Endothelial cell of umbilical vein (primary cell): Measurements from ENCODE around the gene LRRC73. TPM values are rescaled to one million over a fixed set of nuclear protein-coding genes. Genes with fewer than 3 reads are reported as not detected.

Source experiments
- BruUV-seq: library from RNA; stranded (reverse); fragments of 400-500 nt; replicated peaks from 2 replicates; lab custom pipeline; 2021; lab: Mats Ljungman, UMichigan
- CTCF ChIA-PET: fragments of 300-600, 350-600 bp; sonication (Branson Sonifier 250); formaldehyde crosslinking; loops from one replicate; lab custom pipeline; 2021; ENCODE audit warnings: antibody characterized with exemption, inconsistent platforms; lab: Charles Lee
- POLR2A ChIA-PET: fragments of 300-600, 350-600 bp; sonication (Branson Sonifier 250); formaldehyde crosslinking; loops from one replicate; lab custom pipeline; 2021; ENCODE audit warnings: antibody characterized with exemption, inconsistent platforms; lab: Charles Lee
- DNase-seq: peaks from one replicate; pipeline ENCODE4 v3.0.0-alpha.2; 2011; ENCODE audit warnings: low read depth, low spot score
- FAIRE-seq: peaks from 2 replicates; lab custom pipeline; 2011; peaks lifted over from hg19 to GRCh38; lab: Jason Lieb, UNC
- H2AFZ ChIP-seq: 2 replicates; pipeline ENCODE4 v1.6.0; 2012; ENCODE audit warnings: low read depth, low read length, control low read depth, inconsistent platforms
- H3K27ac ChIP-seq: 2 replicates; pipeline ENCODE4 v1.5.1; 2011; ENCODE audit warnings: low read depth, mild to moderate bottlenecking, control low read depth, low read length, moderate library complexity; ENCODE audit not compliant: insufficient read depth
- H3K27me3 ChIP-seq, 2 experiments: 2 replicates each; pipeline versions ENCODE4 v1.6.0 to v1.6.1; 2011; ENCODE audit warnings: low read length in 2 of 2, mixed read lengths in 1 of 2; ENCODE audit not compliant: control insufficient read depth in 2 of 2, insufficient read depth in 2 of 2
- H3K36me3 ChIP-seq, 2 experiments: 2 replicates in 1 of 2; 3 replicates in 1 of 2; pipeline ENCODE4 v1.5.1; 2011; ENCODE audit warnings: low read length in 2 of 2, mild to moderate bottlenecking in 1 of 2, moderate library complexity in 1 of 2; ENCODE audit not compliant: control insufficient read depth in 2 of 2, insufficient read depth in 2 of 2; ENCODE audit errors: extremely low read depth in 1 of 2
- H3K4me1 ChIP-seq: 3 replicates; pipeline ENCODE4 v1.5.1; 2011; ENCODE audit warnings: mild to moderate bottlenecking, low read length; ENCODE audit not compliant: control insufficient read depth, insufficient read depth; ENCODE audit errors: extremely low read depth
- H3K4me2 ChIP-seq: 2 replicates; pipeline ENCODE4 v1.6.1; 2011; ENCODE audit warnings: low read length, control low read depth, mixed read lengths; ENCODE audit not compliant: insufficient read depth
- H3K4me3 ChIP-seq, 3 experiments: fragments of 200-600 bp in 1 of 3; sonication (generic), shearing (Covaris generic) in 1 of 3; replicated peaks in 1 of 3; 2 replicates each; pipeline ENCODE4 v1.5.1; 2011 to 2016; ENCODE audit warnings: control low read depth in 3 of 3, low read length in 3 of 3, mild to moderate bottlenecking in 2 of 3, inconsistent platforms in 1 of 3, low read depth in 1 of 3, moderate library complexity in 1 of 3; ENCODE audit not compliant: insufficient read depth in 1 of 3
- H3K79me2 ChIP-seq: 2 replicates; pipeline ENCODE4 v1.6.0; 2012; ENCODE audit warnings: low read length, inconsistent platforms; ENCODE audit not compliant: control insufficient read depth, insufficient read depth
- H3K9ac ChIP-seq: replicated peaks from 2 replicates; pipeline ENCODE3; 2011; ENCODE audit warnings: low read length, control low read depth; ENCODE audit not compliant: insufficient read depth; ENCODE audit errors: extremely low read depth
- H3K9me1 ChIP-seq: replicated peaks from 3 replicates; pipeline ENCODE4 v1.6.0; 2011; ENCODE audit warnings: mild to moderate bottlenecking, low read length; ENCODE audit not compliant: control insufficient read depth, insufficient read depth; ENCODE audit errors: extremely low read depth
- H3K9me3 ChIP-seq: replicated peaks from 2 replicates; pipeline ENCODE4 v1.5.1; 2012; ENCODE audit warnings: low read length, inconsistent platforms; ENCODE audit not compliant: control insufficient read depth, insufficient read depth
- H4K20me1 ChIP-seq: replicated peaks from 2 replicates; pipeline ENCODE3; 2011; ENCODE audit warnings: mild to moderate bottlenecking, low read length; ENCODE audit not compliant: control insufficient read depth, insufficient read depth; ENCODE audit errors: extremely low read depth
- CTCF ChIP-seq, 2 donors: IDR thresholded peaks; 1 replicate in 1 of 2; 2 replicates in 1 of 2; pipeline ENCODE4 v1.5.1; 2011; ENCODE audit warnings: low read length in 2 of 2, mild to moderate bottlenecking in 2 of 2, moderate library complexity in 2 of 2, control low read depth in 1 of 2, inconsistent platforms in 1 of 2, low read depth in 1 of 2; ENCODE audit not compliant: insufficient read depth in 1 of 2; ENCODE audit errors: extremely low read depth in 1 of 2
- EZH2 ChIP-seq: IDR thresholded peaks from 2 replicates; pipeline ENCODE4 v1.6.1; 2012; ENCODE audit warnings: borderline replicate concordance, low read depth, mild to moderate bottlenecking, moderate library complexity, low read length, inconsistent platforms; ENCODE audit not compliant: severe bottlenecking
- FOS ChIP-seq: IDR thresholded peaks from 2 replicates; pipeline ENCODE4 v1.6.1; 2011; ENCODE audit warnings: mild to moderate bottlenecking, low read length, moderate library complexity, borderline replicate concordance; ENCODE audit not compliant: insufficient read depth
- GATA2 ChIP-seq: IDR thresholded peaks from 2 replicates; pipeline ENCODE4 v1.7.0; 2011; ENCODE audit warnings: low read depth, mild to moderate bottlenecking, moderate library complexity, mixed read lengths, low read length; ENCODE audit not compliant: insufficient read length, insufficient read depth
- MYC ChIP-seq: IDR thresholded peaks from one replicate; pipeline ENCODE4 v1.6.1; 2011; ENCODE audit warnings: mild to moderate bottlenecking, low read depth, low read length
- POLR2AphosphoS5 ChIP-seq: IDR thresholded peaks from 2 replicates; pipeline ENCODE4 v1.6.1; 2012; ENCODE audit warnings: low read depth, mild to moderate bottlenecking, control low read depth, low read length, moderate library complexity; ENCODE audit not compliant: insufficient read depth
- dilution Hi-C: fragments of 300-500 bp; cut with MboI; formaldehyde crosslinking; loops from one replicate; pipeline ENCODE4 v1.15.0; 2019; ENCODE audit warnings: low sequenced_read_pairs; ENCODE audit not compliant: extremely low pct_ligation_motif_present
- intact Hi-C: fragments of 100-400 bp; cut with micrococcal nuclease; formaldehyde crosslinking; loops from one replicate; pipeline ENCODE4 v1.10.0; 2022
- polyA plus RNA-seq, 4 experiments: library from polyadenylated mRNA; depleted of rRNA in 3 of 4; stranded (reverse) in 3 of 4; unstranded in 1 of 4; fragments of >200 nt; gene quantifications; 2 replicates each; pipeline versions ENCODE4 v1.2.1 to v1.2.3, GENCODE V29; 2011 to 2012; ENCODE audit warnings: missing spikeins in 1 of 4
- total RNA-seq: library from RNA; stranded (reverse); gene quantifications from 2 replicates; pipeline ENCODE4 v1.2.3, GENCODE V29; 2021

LRRC73 gene
- total and polyA plus RNA-seq, 2 donors (not counting 3 experiments of a cell fraction or from before 2014, with no cell fraction given), result 0.11 to 0.58 TPM

- ChIA-PET CTCF (no interaction called here), POLR2A (no interaction called here)
- TF ChIP-seq CTCF (IDR thresholded peaks at IDR 0.05; ENCODE audit: extremely low read depth in 1 of 2, insufficient read depth in 1 of 2, low read depth in 1 of 2, low read length in 2 of 2) (no peak), GATA2 (no peak), FOS (no peak), POLR2AphosphoS5 (no peak), EZH2 (no peak), MYC (no peak)
- no peaks in the 10 kb centered on the region for H3K9me1 ChIP-seq
- H3K9me3 ChIP-seq, result no peaks in the 10 kb centered on the region
- no peak overlapping the region for H3K4me2 ChIP-seq
- dilution Hi-C loops (no loop called here), intact Hi-C loops (no loop called here)
- no peak overlapping the region for H3K27ac ChIP-seq
- no peak for DNase-seq
- no peak for FAIRE-seq
- no peak overlapping the region for H2AFZ ChIP-seq
- H3K79me2 ChIP-seq, result peaks cover 13% of the 10 kb centered on the region
- H3K4me1 ChIP-seq, result peaks cover 2% of the 10 kb centered on the region
- no peaks in the 10 kb centered on the region for H4K20me1 ChIP-seq
- H3K9ac ChIP-seq, result no peak overlapping the region
- H3K27me3 ChIP-seq, result no peaks in the 10 kb centered on the region
- no TSS peak for BruUV-seq
- peaks cover 27 to 56% of the 10 kb centered on the region in 2 experiments for H3K36me3 ChIP-seq
- no peak overlapping the region for H3K4me3 ChIP-seq
Observed at GRCh38 chr6:43523284-43523683, 13.1 kb upstream of the LRRC73 start.
